T-helper 2 cell treated with Interferon-gamma antibody and Interleukin-4, amounts not matched to agents 5 μg/mL and 100 μg/mL, for 36 hours (primary cell): ENCODE results near the gene GSAP.
"Not testable (repeated sequence)": the region's sequence is repeated elsewhere in the genome, so short reads cannot be mapped to it uniquely, and the experiment has no call there.

Source experiments
- DNase-seq: peaks from one replicate; pipeline ENCODE4 v3.0.0; 2021; ENCODE audit warnings: low spot score
- H3K27ac Mint-ChIP-seq: one replicate; pipeline ENCODE4 v1.8.0; 2021; ENCODE audit warnings: mild to moderate bottlenecking, mixed read lengths
- H3K27me3 Mint-ChIP-seq: one replicate; pipeline ENCODE4 v1.8.0; 2021; ENCODE audit warnings: low read depth, mixed read lengths
- H3K36me3 Mint-ChIP-seq: one replicate; pipeline ENCODE4 v1.8.0; 2021; ENCODE audit warnings: low read depth, mixed read lengths
- H3K4me1 Mint-ChIP-seq: one replicate; pipeline ENCODE4 v1.8.0; 2021; ENCODE audit warnings: low read depth, mixed read lengths
- H3K4me3 Mint-ChIP-seq: one replicate; pipeline ENCODE4 v1.8.0; 2022; ENCODE audit warnings: mild to moderate bottlenecking, moderate library complexity, mixed read lengths
- H3K9me3 Mint-ChIP-seq: one replicate; pipeline ENCODE4 v1.8.0; 2021; ENCODE audit warnings: mixed read lengths

Gene GSAP

GRCh38 chr7:77352665-77353406 is 63.3 kb downstream of the GSAP start:
- peaks cover 3% of the 10 kb centered on the region for H3K36me3 Mint-ChIP-seq

DNA sequence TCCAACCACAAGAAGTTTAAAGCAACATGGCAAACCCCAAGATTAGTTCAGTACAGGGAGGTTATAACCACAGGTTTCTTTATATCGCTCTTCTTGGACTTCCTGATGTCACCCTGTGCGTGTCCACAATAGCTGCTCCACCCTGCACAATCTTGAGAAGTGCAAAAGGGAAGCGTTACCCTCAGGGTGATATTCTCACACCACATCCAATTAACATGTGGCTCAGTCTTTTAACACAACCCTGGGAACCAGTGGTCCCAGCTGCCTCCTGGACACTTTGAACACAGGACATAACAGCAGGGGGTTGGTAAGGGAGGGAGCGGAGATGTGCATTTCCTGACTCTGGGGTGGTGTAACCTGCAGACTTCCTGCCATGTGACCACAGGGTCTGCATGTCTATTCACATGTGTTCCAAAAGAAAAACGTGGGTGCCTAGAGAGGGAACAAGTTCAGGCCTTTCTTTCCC is 64.6 kb downstream of the GSAP start:
- Mint-ChIP-seq H3K4me3 (peak overlapping the region; percentile 85), H3K4me1 (peaks cover 60% of the 10 kb centered on the region), H3K27ac (peak overlapping the region; percentile 93), H3K36me3 (peaks cover 2% of the 10 kb centered on the region), H3K9me3 (no peaks in the 10 kb centered on the region), H3K27me3 (peaks cover 20% of the 10 kb centered on the region)
- peak; percentile 59 for DNase-seq

More at GRCh38 chr7:77352665-77353406, 63.3 kb downstream of the GSAP start:
- H3K4me3 Mint-ChIP-seq = peak overlapping the region; percentile 79
- peaks cover 61% of the 10 kb centered on the region for H3K4me1 Mint-ChIP-seq
- no peak for DNase-seq
- peak overlapping the region; percentile 93 for H3K27ac Mint-ChIP-seq
- no peaks in the 10 kb centered on the region for H3K9me3 Mint-ChIP-seq
- H3K27me3 Mint-ChIP-seq = peaks cover 33% of the 10 kb centered on the region

DNA sequence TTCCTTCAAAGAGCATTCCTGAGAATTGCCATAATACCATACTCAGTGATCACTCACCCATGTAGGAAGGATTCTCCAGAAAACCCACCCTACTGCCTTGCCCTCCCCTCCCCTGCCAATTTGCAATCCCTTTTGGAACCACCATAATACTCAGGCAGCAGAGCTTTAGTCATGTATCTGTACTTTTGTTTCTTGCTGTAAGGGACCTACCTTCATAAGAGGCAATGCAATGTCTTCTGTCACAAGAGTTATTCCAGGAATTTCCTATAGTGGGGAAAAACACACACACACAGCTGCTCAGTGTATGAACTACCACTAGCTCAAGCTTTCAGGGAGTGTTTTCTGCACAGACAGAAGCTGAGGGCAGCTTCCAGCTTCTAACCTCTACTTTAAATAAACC is 67.0 kb downstream of the GSAP start:
- no peak overlapping the region for H3K4me3 Mint-ChIP-seq
- peaks cover 4% of the 10 kb centered on the region for H3K27me3 Mint-ChIP-seq
- no peaks in the 10 kb centered on the region for H3K9me3 Mint-ChIP-seq
- no peak for DNase-seq
- H3K36me3 Mint-ChIP-seq = no peaks in the 10 kb centered on the region
- peaks cover 40% of the 10 kb centered on the region for H3K4me1 Mint-ChIP-seq
- no peak overlapping the region for H3K27ac Mint-ChIP-seq

- Mint-ChIP-seq H3K27ac (no peak overlapping the region), H3K36me3 (no peaks in the 10 kb centered on the region), H3K27me3 (peaks cover 4% of the 10 kb centered on the region), H3K4me3 (no peak overlapping the region), H3K4me1 (peaks cover 33% of the 10 kb centered on the region), H3K9me3 (no peaks in the 10 kb centered on the region)
- no peak for DNase-seq
Measured at GRCh38 chr7:77348371-77348813, 67.8 kb downstream of the GSAP start.

GRCh38 chr7:77346441-77346840 is 69.7 kb downstream of the GSAP start:
- peaks cover 16% of the 10 kb centered on the region for H3K4me1 Mint-ChIP-seq
- H3K36me3 Mint-ChIP-seq = no peaks in the 10 kb centered on the region
- H3K27me3 Mint-ChIP-seq = peaks cover 4% of the 10 kb centered on the region
- H3K9me3 Mint-ChIP-seq = no peaks in the 10 kb centered on the region
- DNase-seq = no peak
- no peak overlapping the region for H3K27ac Mint-ChIP-seq
- no peak overlapping the region for H3K4me3 Mint-ChIP-seq

DNA sequence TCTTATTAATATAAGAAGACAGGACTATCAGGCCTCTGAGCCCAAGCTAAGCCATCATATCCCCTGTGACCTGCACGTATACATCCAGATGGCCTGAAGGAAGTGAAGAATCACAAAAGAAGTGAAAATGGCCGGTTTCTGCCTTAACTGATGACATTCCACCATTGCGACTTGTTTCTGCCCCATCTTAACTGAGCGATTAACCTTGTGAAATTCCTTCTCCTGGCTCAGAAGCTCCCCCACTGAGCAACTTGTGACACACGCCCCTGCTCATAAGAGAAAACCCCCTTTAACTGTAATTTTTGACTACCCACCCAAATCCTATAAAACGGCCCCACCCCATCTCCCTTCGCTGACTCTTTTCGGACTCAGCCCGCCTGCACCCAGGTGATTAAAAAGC is 70.7 kb downstream of the GSAP start:
- H3K9me3 Mint-ChIP-seq, H3K27ac Mint-ChIP-seq: not testable (repeated sequence)

DNA sequence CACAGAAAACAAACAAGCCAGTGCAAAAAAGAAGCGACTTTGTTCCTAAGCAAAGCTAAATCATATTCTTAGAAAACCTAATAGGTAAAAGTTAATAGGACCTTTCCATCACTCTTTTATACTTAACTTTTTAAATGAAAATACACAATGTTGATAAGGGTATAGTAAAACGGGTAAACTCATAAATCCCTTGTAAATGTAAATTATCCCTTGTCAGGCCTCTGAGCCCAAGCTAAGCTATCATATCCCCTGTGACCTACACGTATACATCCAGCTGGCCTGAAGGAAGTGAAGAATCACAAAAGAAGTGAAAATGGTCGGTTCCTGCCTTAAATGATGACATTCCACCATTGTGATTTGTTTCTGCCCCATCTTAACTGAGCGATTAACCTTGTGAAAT is 76.4 kb downstream of the GSAP start:
- Mint-ChIP-seq H3K4me1 (peaks cover 14% of the 10 kb centered on the region), H3K4me3 (no peak overlapping the region), H3K9me3 (no peaks in the 10 kb centered on the region), H3K36me3 (no peaks in the 10 kb centered on the region), H3K27me3 (peaks cover 7% of the 10 kb centered on the region), H3K27ac (no peak overlapping the region)
- no peak for DNase-seq

More for the DNA sequence above, 70.7 kb downstream of the GSAP start:
- not testable (repeated sequence) for DNase-seq, H3K27me3 Mint-ChIP-seq, H3K36me3 Mint-ChIP-seq, H3K4me3 Mint-ChIP-seq
- H3K4me1 Mint-ChIP-seq = peaks cover 13% of the 10 kb centered on the region

GRCh38 chr7:77338883-77339629 is 77.1 kb downstream of the GSAP start:
- H3K36me3 Mint-ChIP-seq = no peaks in the 10 kb centered on the region
- H3K9me3 Mint-ChIP-seq = no peaks in the 10 kb centered on the region
- peaks cover 14% of the 10 kb centered on the region for H3K4me1 Mint-ChIP-seq
- no peak overlapping the region for H3K27ac Mint-ChIP-seq
- no peak overlapping the region for H3K4me3 Mint-ChIP-seq
- peaks cover 7% of the 10 kb centered on the region for H3K27me3 Mint-ChIP-seq
- DNase-seq = no peak

DNA sequence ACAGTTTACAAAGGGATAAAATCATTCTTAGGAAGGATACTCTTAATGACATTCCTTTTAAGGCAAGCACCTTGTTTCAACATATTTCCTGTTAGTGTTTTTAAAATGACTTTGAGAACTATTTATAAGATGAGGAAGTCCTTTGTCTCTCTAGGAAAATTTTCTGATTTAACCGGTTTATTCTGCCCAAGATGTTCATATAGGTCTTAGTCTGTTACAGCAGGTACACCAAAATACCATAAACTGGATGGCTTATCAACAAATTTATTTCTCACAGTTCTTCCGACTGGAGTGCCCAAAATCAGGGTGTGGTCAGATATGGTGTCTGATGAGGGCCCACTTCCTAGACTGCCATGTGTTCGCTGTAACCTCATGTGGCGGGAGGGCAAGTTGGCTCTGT is 77.9 kb downstream of the GSAP start:
- Mint-ChIP-seq H3K4me3 (no peak overlapping the region), H3K9me3 (no peaks in the 10 kb centered on the region), H3K27ac (no peak overlapping the region), H3K36me3 (no peaks in the 10 kb centered on the region), H3K27me3 (peaks cover 7% of the 10 kb centered on the region), H3K4me1 (peaks cover 14% of the 10 kb centered on the region)
- no peak for DNase-seq

GRCh38 chr7:77337456-77337990 is 78.6 kb downstream of the GSAP start:
- Mint-ChIP-seq H3K4me1 (peaks cover 14% of the 10 kb centered on the region), H3K9me3 (no peaks in the 10 kb centered on the region), H3K4me3 (no peak overlapping the region), H3K27me3 (peaks cover 7% of the 10 kb centered on the region), H3K27ac (no peak overlapping the region), H3K36me3 (no peaks in the 10 kb centered on the region)
- DNase-seq = no peak

- Mint-ChIP-seq H3K27me3 (peaks cover 7% of the 10 kb centered on the region), H3K4me1 (peaks cover 29% of the 10 kb centered on the region), H3K9me3 (no peaks in the 10 kb centered on the region), H3K36me3 (no peaks in the 10 kb centered on the region), H3K4me3 (no peak overlapping the region), H3K27ac (no peak overlapping the region)
- no peak for DNase-seq
Measured at GRCh38 chr7:77335581-77335980, 80.6 kb downstream of the GSAP start.

- not testable (repeated sequence) for H3K36me3 Mint-ChIP-seq, H3K4me3 Mint-ChIP-seq, H3K27ac Mint-ChIP-seq, DNase-seq, H3K27me3 Mint-ChIP-seq, H3K9me3 Mint-ChIP-seq
- H3K4me1 Mint-ChIP-seq = peaks cover 39% of the 10 kb centered on the region
Measured at GRCh38 chr7:77334039-77334438, 82.1 kb downstream of the GSAP start.

GRCh38 chr7:77331938-77332695 is 84.0 kb downstream of the GSAP start:
- Mint-ChIP-seq H3K4me1 (peaks cover 44% of the 10 kb centered on the region), H3K27ac (no peak overlapping the region), H3K9me3 (no peaks in the 10 kb centered on the region), H3K36me3 (no peaks in the 10 kb centered on the region), H3K27me3 (no peaks in the 10 kb centered on the region), H3K4me3 (peak overlapping the region; percentile 11)
- DNase-seq = peak; percentile 60
